BLaER1 treated with 17β-estradiol and CSF1 and Interleukin-3, amounts not matched to agents 10 nM and 100 nM (cell line): Measurements from ENCODE around the gene ATP6V1F.

Experiments
- H3K27ac ChIP-seq, 11 experiments: shearing (Covaris generic); formaldehyde crosslinking; 2 replicates each; pipeline ENCODE4 v1.8.1; 2022
- H3K27me3 ChIP-seq, 11 experiments: shearing (Covaris generic); formaldehyde crosslinking; 2 replicates each; pipeline ENCODE4 v1.8.1; 2022
- H3K36me3 ChIP-seq, 11 experiments: shearing (Covaris generic); formaldehyde crosslinking; 2 replicates each; pipeline ENCODE4 v1.8.1; 2022
- H3K4me1 ChIP-seq, 10 experiments: shearing (Covaris generic); formaldehyde crosslinking; 2 replicates each; pipeline ENCODE4 v1.8.1; 2022
- H3K4me2 ChIP-seq, 11 experiments: shearing (Covaris generic); formaldehyde crosslinking; 2 replicates each; pipeline ENCODE4 v1.8.1; 2022
- H3K4me3 ChIP-seq, 10 experiments: shearing (Covaris generic); formaldehyde crosslinking; 2 replicates each; pipeline ENCODE4 v1.8.1; 2022
- H3K9ac ChIP-seq, 11 experiments: shearing (Covaris generic); formaldehyde crosslinking; 2 replicates each; pipeline ENCODE4 v1.8.1; 2022
- H3K9me3 ChIP-seq, 11 experiments: shearing (Covaris generic); formaldehyde crosslinking; replicated peaks in 1 of 11; 2 replicates each; pipeline ENCODE4 v1.8.1; 2022
- H4K20me1 ChIP-seq, 11 experiments: shearing (Covaris generic); formaldehyde crosslinking; 2 replicates each; pipeline ENCODE4 v1.8.1; 2022
- Cebpa-rat ChIP-seq, 11 experiments: shearing (Covaris generic); IDR thresholded peaks; 2 replicates each; pipeline ENCODE4 v1.8.1; 2022

Gene ATP6V1F

GRCh38 chr7:128876127-128876526 lies 13.5 kb downstream of the ATP6V1F start:
- H3K4me1 ChIP-seq: peaks cover 0 to 23% (median 17%) of the 10 kb centered on the region in 10 experiments; a peak in 15 of 20 replicates
- no peak overlapping the region for H3K4me2 ChIP-seq
- no peak overlapping the region for H3K9ac ChIP-seq
- H3K36me3 ChIP-seq: no peaks in the 10 kb centered on the region
- no peak for TF ChIP-seq Cebpa-rat (IDR thresholded peaks at IDR 0.05)
- H3K27me3 ChIP-seq: peaks cover 1 to 6% (median 3%) of the 10 kb centered on the region in 11 experiments; a peak in 11 of 22 replicates
- no peaks in the 10 kb centered on the region for H3K9me3 ChIP-seq
- H3K4me3 ChIP-seq: no peak overlapping the region
- no peak overlapping the region for H3K27ac ChIP-seq
- H4K20me1 ChIP-seq: peaks cover 0 to 25% (median under 1%) of the 10 kb centered on the region in 11 experiments; a peak in 6 of 22 replicates

GRCh38 chr7:128876586-128876977 lies 13.9 kb downstream of the ATP6V1F start:
- H3K4me1 ChIP-seq: peaks cover 0 to 19% (median 14%) of the 10 kb centered on the region in 10 experiments; a peak in 9 of 20 replicates
- H3K4me2 ChIP-seq: peak overlapping the region in 6 of 11 experiments; percentile 22 to 48 (median 47); a peak in 8 of 22 replicates
- peaks cover 0 to 1% (median 0%) of the 10 kb centered on the region in 11 experiments; a peak in 1 of 22 replicates for H3K27me3 ChIP-seq
- no peak overlapping the region for H3K4me3 ChIP-seq
- peaks cover 0 to 25% (median 0%) of the 10 kb centered on the region in 11 experiments; a peak in 1 of 22 replicates for H4K20me1 ChIP-seq
- TF ChIP-seq Cebpa-rat (IDR thresholded peaks at IDR 0.05): no peak
- no peaks in the 10 kb centered on the region for H3K9me3 ChIP-seq
- no peak overlapping the region for H3K9ac ChIP-seq
- no peaks in the 10 kb centered on the region for H3K36me3 ChIP-seq
- no peak overlapping the region for H3K27ac ChIP-seq

GRCh38 chr7:128876978-128877755 lies 14.5 kb downstream of the ATP6V1F start:
- TF ChIP-seq Cebpa-rat (IDR thresholded peaks at IDR 0.05): no peak
- Histone ChIP-seq H4K20me1 (peaks cover 0 to 25% (median 0%) of the 10 kb centered on the region in 11 experiments; a peak in 1 of 22 replicates), H3K4me1 (peaks cover 0 to 18% (median 14%) of the 10 kb centered on the region in 10 experiments; a peak in 9 of 20 replicates), H3K4me2 (peak overlapping the region in 7 of 11 experiments; percentile 22 to 48 (median 46); a peak in 10 of 22 replicates), H3K27me3 (no peaks in the 10 kb centered on the region), H3K36me3 (no peaks in the 10 kb centered on the region), H3K4me3 (no peak overlapping the region), H3K27ac (no peak overlapping the region), H3K9me3 (no peaks in the 10 kb centered on the region), H3K9ac (peak overlapping the region in 3 of 11 experiments; percentile 9 to 34 (median 21); a peak in 3 of 22 replicates)

- Histone ChIP-seq H3K9me3 (no peaks in the 10 kb centered on the region), H3K27me3 (no peaks in the 10 kb centered on the region), H3K4me3 (no peak overlapping the region), H3K4me2 (peak overlapping the region in 5 of 11 experiments; percentile 3 to 48 (median 46); a peak in 6 of 22 replicates), H3K27ac (no peak overlapping the region), H3K9ac (peak overlapping the region in 1 of 11 experiments; percentile 34; a peak in 3 of 22 replicates), H4K20me1 (peaks cover 0 to 21% (median 0%) of the 10 kb centered on the region in 11 experiments; a peak in 1 of 22 replicates), H3K36me3 (no peaks in the 10 kb centered on the region), H3K4me1 (peaks cover 0 to 18% (median 14%) of the 10 kb centered on the region in 10 experiments; a peak in 9 of 20 replicates)
- TF ChIP-seq Cebpa-rat (IDR thresholded peaks at IDR 0.05): no peak
These were observed 15.1 kb downstream of the ATP6V1F start for GRCh38 chr7:128877756-128878120.

- H4K20me1 ChIP-seq: peaks cover 0 to 20% (median 0%) of the 10 kb centered on the region in 11 experiments; a peak in 1 of 22 replicates
- no peak overlapping the region for H3K4me3 ChIP-seq
- no peaks in the 10 kb centered on the region for H3K36me3 ChIP-seq
- H3K4me2 ChIP-seq: peak overlapping the region in 2 of 11 experiments; percentile 3 to 24; a peak in 3 of 22 replicates
- peaks cover 0 to 18% (median 14%) of the 10 kb centered on the region in 10 experiments; a peak in 10 of 20 replicates for H3K4me1 ChIP-seq
- H3K9me3 ChIP-seq: no peaks in the 10 kb centered on the region
- no peak overlapping the region for H3K9ac ChIP-seq
- H3K27ac ChIP-seq: no peak overlapping the region
- no peak for TF ChIP-seq Cebpa-rat (IDR thresholded peaks at IDR 0.05)
- H3K27me3 ChIP-seq: no peaks in the 10 kb centered on the region
These were observed 15.8 kb downstream of the ATP6V1F start for GRCh38 chr7:128878226-128879105.

GRCh38 chr7:128879461-128879938 lies 16.8 kb downstream of the ATP6V1F start:
- Histone ChIP-seq H4K20me1 (peaks cover 0 to 20% (median 0%) of the 10 kb centered on the region in 11 experiments; a peak in 1 of 22 replicates), H3K36me3 (no peaks in the 10 kb centered on the region), H3K9ac (no peak overlapping the region), H3K4me3 (no peak overlapping the region), H3K4me1 (peaks cover 6 to 27% (median 22%) of the 10 kb centered on the region in 10 experiments; a peak in 17 of 20 replicates), H3K9me3 (no peaks in the 10 kb centered on the region), H3K27me3 (no peaks in the 10 kb centered on the region), H3K4me2 (no peak overlapping the region), H3K27ac (no peak overlapping the region)
- no peak for TF ChIP-seq Cebpa-rat (IDR thresholded peaks at IDR 0.05)

GRCh38 chr7:128879939-128880746 lies 17.5 kb downstream of the ATP6V1F start:
- no peaks in the 10 kb centered on the region for H3K9me3 ChIP-seq
- H3K4me2 ChIP-seq: no peak overlapping the region
- no peak overlapping the region for H3K9ac ChIP-seq
- H3K27ac ChIP-seq: no peak overlapping the region
- no peaks in the 10 kb centered on the region for H3K27me3 ChIP-seq
- H3K36me3 ChIP-seq: no peaks in the 10 kb centered on the region
- TF ChIP-seq Cebpa-rat (IDR thresholded peaks at IDR 0.05): no peak
- no peak overlapping the region for H3K4me3 ChIP-seq
- peaks cover 6 to 27% (median 22%) of the 10 kb centered on the region in 10 experiments; a peak in 17 of 20 replicates for H3K4me1 ChIP-seq
- peaks cover 0 to 20% (median 0%) of the 10 kb centered on the region in 11 experiments; a peak in 1 of 22 replicates for H4K20me1 ChIP-seq
